IPS DF 4.7 (cell line): ENCODE data around the gene VRK1.

Experiments
- DNase-seq: peaks from one replicate; pipeline ENCODE4 v3.0.0-alpha.2; 2013; ENCODE audit warnings: low spot score; ENCODE audit errors: extremely low read depth

VRK1 gene

GRCh38 chr14:96920820-96921219, 123.6 kb downstream of the VRK1 start:
- no peak for DNase-seq

GRCh38 chr14:96922986-96923385, 125.8 kb downstream of the VRK1 start:
- DNase-seq, result no peak

- no peak for DNase-seq
Measured at GRCh38 chr14:96925422-96925821, 128.2 kb downstream of the VRK1 start.

- no peak for DNase-seq
Measured at GRCh38 chr14:96926001-96926400, 128.8 kb downstream of the VRK1 start.

- no peak for DNase-seq
Measured at GRCh38 chr14:96928779-96929380, 131.7 kb downstream of the VRK1 start.

- no peak for DNase-seq
Measured at GRCh38 chr14:96929950-96930349, 132.8 kb downstream of the VRK1 start.

- no peak for DNase-seq
Measured at GRCh38 chr14:96930526-96930925, 133.3 kb downstream of the VRK1 start.
